GM23248 (cell line): Measurements from ENCODE around the gene DTNA.

Experiments used
- EZH2 ChIP-seq: fragments of 200-600 bp; sonication (generic); IDR thresholded peaks from 2 replicates; pipeline ENCODE4 v1.6.1; 2018; ENCODE audit warnings: antibody characterized with exemption, mild to moderate bottlenecking; ENCODE audit not compliant: insufficient read depth, poor library complexity, severe bottlenecking
- EZH2phosphoT487 ChIP-seq: fragments of 200-600 bp; sonication (generic); IDR thresholded peaks from 2 replicates; pipeline ENCODE4 v1.6.1; 2018; ENCODE audit warnings: antibody characterized with exemption, moderate library complexity, mild to moderate bottlenecking, low read depth; ENCODE audit not compliant: insufficient read depth

GRCh38 chr18:34809451-34810072 is 99.5 kb downstream of the DTNA start:
- no peak for TF ChIP-seq EZH2phosphoT487
- TF ChIP-seq EZH2: no peak
